SK-N-SH (cell line): ENCODE results near the gene MUC5AC. TPM values are rescaled to one million over a fixed set of nuclear protein-coding genes. Genes with fewer than 3 reads are reported as not detected.

Source experiments
- CTCF ChIA-PET: fragments of 300-600, 350-600 bp; formaldehyde crosslinking; extraction: SDS; loops from one replicate; lab custom pipeline; 2021; lab: Yijun Ruan, JAX
- POLR2A ChIA-PET: fragments of 350-600 bp; sonication (Branson Sonifier 250); formaldehyde crosslinking; extraction: SDS; loops from one replicate; lab custom pipeline; 2020; ENCODE audit warnings: antibody characterized with exemption, inconsistent platforms; lab: Yijun Ruan, JAX
- DNase-seq: peaks from one replicate; pipeline ENCODE4 v3.0.0; 2012
- H2AFZ ChIP-seq: fragments of 200-600 bp; sonication (generic); 2 replicates; pipeline ENCODE4 v1.8.1; 2016; ENCODE audit warnings: antibody characterized with exemption, mild to moderate bottlenecking, low read depth
- H3F3A ChIP-seq: fragments of 200-600 bp; sonication (generic); replicated peaks from 2 replicates; pipeline ENCODE3; 2016; ENCODE audit warnings: antibody characterized with exemption, mild to moderate bottlenecking; ENCODE audit not compliant: insufficient read depth
- H3K27ac ChIP-seq, 2 experiments: fragments of 200-500 bp in 1 of 2; fragments of 200-600 bp in 1 of 2; sonication (Bioruptor generic) in 1 of 2; sonication (generic), shearing (Covaris generic) in 1 of 2; 2 replicates each; pipeline versions ENCODE4 v1.5.1 to v1.6.1; 2014 to 2016; ENCODE audit warnings: low read depth in 2 of 2, inconsistent platforms in 1 of 2, low read length in 1 of 2, mild to moderate bottlenecking in 1 of 2, mixed read lengths in 1 of 2
- H3K27me3 ChIP-seq: fragments of 200-600 bp; sonication (generic), shearing (Covaris generic); 2 replicates; pipeline ENCODE4 v1.6.1; 2016; ENCODE audit warnings: mixed run types; ENCODE audit not compliant: insufficient read depth
- H3K36me3 ChIP-seq, 2 experiments: fragments of 200-500 bp in 1 of 2; fragments of 200-600 bp in 1 of 2; sonication (Bioruptor generic) in 1 of 2; sonication (generic) in 1 of 2; replicated peaks in 1 of 2; 2 replicates each; pipeline versions ENCODE3 to v1.5.1; 2014 to 2016; ENCODE audit warnings: low read length in 1 of 2, mild to moderate bottlenecking in 1 of 2; ENCODE audit not compliant: insufficient read depth in 2 of 2, control insufficient read depth in 1 of 2
- H3K4me1 ChIP-seq, 2 experiments: fragments of 200-500 bp in 1 of 2; fragments of 200-600 bp in 1 of 2; sonication (Bioruptor generic) in 1 of 2; sonication (generic), shearing (Covaris generic) in 1 of 2; 2 replicates each; pipeline versions ENCODE4 v1.5.1 to v1.6.1; 2014 to 2016; ENCODE audit warnings: low read depth in 1 of 2, low read length in 1 of 2, mixed run types in 1 of 2; ENCODE audit not compliant: insufficient read depth in 2 of 2, control insufficient read depth in 1 of 2
- H3K4me2 ChIP-seq: fragments of 200-600 bp; sonication (generic), shearing (Covaris generic); 2 replicates; pipeline ENCODE4 v1.6.1; 2017; ENCODE audit warnings: mixed run types
- H3K4me3 ChIP-seq, 2 experiments: fragments of 200-500 bp in 1 of 2; fragments of 200-600 bp in 1 of 2; sonication (Bioruptor generic) in 1 of 2; sonication (generic), shearing (Covaris generic) in 1 of 2; 2 replicates each; pipeline versions ENCODE4 v1.5.1 to v1.8.1; 2014 to 2016; ENCODE audit warnings: low read depth in 2 of 2, inconsistent platforms in 1 of 2, low read length in 1 of 2, mild to moderate bottlenecking in 1 of 2, mixed read lengths in 1 of 2, moderate library complexity in 1 of 2
- H3K79me2 ChIP-seq: fragments of 200-600 bp; sonication (generic); 2 replicates; pipeline ENCODE4 v1.8.1; 2017; ENCODE audit warnings: mild to moderate bottlenecking; ENCODE audit not compliant: insufficient read depth
- H3K9ac ChIP-seq: fragments of 200-600 bp; sonication (generic); 2 replicates; pipeline ENCODE4 v1.6.1; 2017; ENCODE audit warnings: mixed run types
- H3K9me2 ChIP-seq: fragments of 200-600 bp; sonication (generic); 2 replicates; pipeline ENCODE4 v1.6.1; 2017; ENCODE audit warnings: mixed run types
- H3K9me3 ChIP-seq: fragments of 200-600 bp; sonication (generic); 2 replicates; pipeline ENCODE4 v1.6.1; 2017; ENCODE audit warnings: mixed run types, mild to moderate bottlenecking, moderate library complexity
- H4K20me1 ChIP-seq: fragments of 200-600 bp; sonication (generic); 2 replicates; pipeline ENCODE4 v1.6.1; 2017; ENCODE audit warnings: mild to moderate bottlenecking, mixed run types; ENCODE audit not compliant: insufficient read depth
- CHD2 ChIP-seq: fragments of 150-350 bp; IDR thresholded peaks from 2 replicates; pipeline ENCODE4 v1.6.1; 2018; ENCODE audit warnings: low read length; ENCODE audit not compliant: partially characterized antibody
- ELF1 ChIP-seq: IDR thresholded peaks from 2 replicates; pipeline ENCODE4 v1.4.0; 2012
- EP300 ChIP-seq, 2 experiments: IDR thresholded peaks; 2 replicates each; pipeline versions ENCODE4 v1.4.0 to v1.6.1; 2012; ENCODE audit warnings: borderline replicate concordance in 1 of 2, low read depth in 1 of 2, low read length in 1 of 2
- FOSL2 ChIP-seq: IDR thresholded peaks from 2 replicates; pipeline ENCODE4 v1.4.0; 2012; ENCODE audit warnings: low read depth, mild to moderate bottlenecking, moderate library complexity, borderline replicate concordance
- GATA2 ChIP-seq: sonication (generic); formaldehyde crosslinking; IDR thresholded peaks from 2 replicates; pipeline ENCODE4 v1.5.0; 2020; ENCODE audit warnings: mild to moderate bottlenecking, missing genetic modification reagents
- JUND ChIP-seq: IDR thresholded peaks from 2 replicates; pipeline ENCODE4 v1.4.0; 2012
- POLR2AphosphoS5 ChIP-seq: IDR thresholded peaks from 2 replicates; pipeline ENCODE4 v1.6.1; 2012; ENCODE audit warnings: low read depth, low read length
- RAD21 ChIP-seq: IDR thresholded peaks from 2 replicates; pipeline ENCODE4 v1.6.1; 2012; ENCODE audit warnings: mild to moderate bottlenecking, low read length
- TAF1 ChIP-seq: IDR thresholded peaks from 2 replicates; pipeline ENCODE4 v1.6.1; 2012; ENCODE audit warnings: low read depth, mild to moderate bottlenecking, low read length, moderate library complexity, borderline replicate concordance
- TEAD4 ChIP-seq: IDR thresholded peaks from 2 replicates; pipeline ENCODE4 v1.4.0; 2012; ENCODE audit warnings: mild to moderate bottlenecking, borderline replicate concordance; ENCODE audit not compliant: insufficient read depth
- YY1 ChIP-seq: IDR thresholded peaks from 2 replicates; pipeline ENCODE4 v1.4.0; 2012; ENCODE audit warnings: low read depth, mild to moderate bottlenecking
- WGBS: methylation state at CpG from one replicate; pipeline ENCODE4 v1.1.6; 2017; ENCODE audit warnings: low lambda C conversion rate; 5-methylcytosine and 5-hydroxymethylcytosine counted together
- polyA plus RNA-seq, 3 experiments: library from polyadenylated mRNA; depleted of rRNA; stranded (reverse); fragments of >200 nt; gene quantifications; 2 replicates each; pipeline ENCODE4 v1.2.3, GENCODE V29; 2012
- TF ChIP-seq, protein P1 (sequence below): fragments of 150-350 bp; IDR thresholded peaks from 2 replicates; pipeline ENCODE4 v1.6.1; 2016; ENCODE audit warnings: mild to moderate bottlenecking, low read depth, low read length
- TF ChIP-seq, protein P2 (sequence below): fragments of 150-350 bp; IDR thresholded peaks from 2 replicates; pipeline ENCODE4 v1.6.1; 2017; ENCODE audit warnings: antibody characterized with exemption, low read length, low read depth, borderline replicate concordance
- TF ChIP-seq, protein P3 (sequence below): IDR thresholded peaks from 2 replicates; pipeline ENCODE4 v1.4.0; 2012; ENCODE audit warnings: low read depth
- TF ChIP-seq, protein P4 (sequence below): IDR thresholded peaks from 2 replicates; pipeline ENCODE4 v1.4.0; 2012; ENCODE audit warnings: low read depth, borderline replicate concordance
- TF ChIP-seq, protein P5 (sequence below): IDR thresholded peaks from 2 replicates; pipeline ENCODE4; 2012
- TF ChIP-seq, protein P6 (sequence below): IDR thresholded peaks from 2 replicates; pipeline ENCODE4 v1.4.0; 2012; ENCODE audit warnings: low read depth, borderline replicate concordance

MUC5AC gene
- polyA plus RNA-seq, 1 of the 3 experiments (the other 2 are of a cell fraction) = not detected

DNA sequence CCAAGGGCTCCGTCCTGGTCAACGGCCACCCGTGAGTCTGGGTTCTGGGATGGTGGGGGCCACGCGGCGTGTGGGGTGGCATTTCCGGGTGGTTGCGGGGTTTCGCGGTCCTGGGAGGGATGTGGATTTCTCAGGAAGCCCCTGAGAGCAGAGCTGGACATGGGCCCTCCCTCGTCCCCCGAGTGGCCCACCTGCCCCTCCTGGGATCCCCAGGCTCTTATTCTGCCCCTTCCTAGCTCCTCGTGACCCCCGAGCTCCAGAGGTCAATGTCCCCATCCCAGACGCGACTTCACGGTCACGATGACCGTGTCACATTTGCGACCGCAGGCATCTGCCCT lies 4.4 kb downstream of the MUC5AC start:
- whole genome bisulfite sequencing = 60% methylated on average over 13 of the region's 21 CpGs
- Histone ChIP-seq H3K9me3 (no peaks in the 10 kb centered on the region), H3K9me2 (no peaks in the 10 kb centered on the region), H3K27ac (no peak overlapping the region), H3K4me2 (no peak overlapping the region), H4K20me1 (no peaks in the 10 kb centered on the region), H3K4me3 (no peak overlapping the region), H3K27me3 (no peaks in the 10 kb centered on the region), H3K79me2 (no peaks in the 10 kb centered on the region), H3K9ac (no peak overlapping the region), H3F3A (no peaks in the 10 kb centered on the region), H2AFZ (no peak overlapping the region), H3K36me3 (no peaks in the 10 kb centered on the region), H3K4me1 (no peaks in the 10 kb centered on the region)
- ChIA-PET POLR2A (no interaction called here), CTCF (interaction anchor here (1.5 kb wide), 1 partner anchor 41 kb away, joined by 3 read pairs; no protein-coding TSS in a partner anchor)
- TF ChIP-seq, protein P1, sequence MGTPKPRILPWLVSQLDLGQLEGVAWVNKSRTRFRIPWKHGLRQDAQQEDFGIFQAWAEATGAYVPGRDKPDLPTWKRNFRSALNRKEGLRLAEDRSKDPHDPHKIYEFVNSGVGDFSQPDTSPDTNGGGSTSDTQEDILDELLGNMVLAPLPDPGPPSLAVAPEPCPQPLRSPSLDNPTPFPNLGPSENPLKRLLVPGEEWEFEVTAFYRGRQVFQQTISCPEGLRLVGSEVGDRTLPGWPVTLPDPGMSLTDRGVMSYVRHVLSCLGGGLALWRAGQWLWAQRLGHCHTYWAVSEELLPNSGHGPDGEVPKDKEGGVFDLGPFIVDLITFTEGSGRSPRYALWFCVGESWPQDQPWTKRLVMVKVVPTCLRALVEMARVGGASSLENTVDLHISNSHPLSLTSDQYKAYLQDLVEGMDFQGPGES = no peak
- TF ChIP-seq POLR2AphosphoS5 (no peak), ELF1 (no peak), JUND (no peak)
- TF ChIP-seq, protein P2, sequence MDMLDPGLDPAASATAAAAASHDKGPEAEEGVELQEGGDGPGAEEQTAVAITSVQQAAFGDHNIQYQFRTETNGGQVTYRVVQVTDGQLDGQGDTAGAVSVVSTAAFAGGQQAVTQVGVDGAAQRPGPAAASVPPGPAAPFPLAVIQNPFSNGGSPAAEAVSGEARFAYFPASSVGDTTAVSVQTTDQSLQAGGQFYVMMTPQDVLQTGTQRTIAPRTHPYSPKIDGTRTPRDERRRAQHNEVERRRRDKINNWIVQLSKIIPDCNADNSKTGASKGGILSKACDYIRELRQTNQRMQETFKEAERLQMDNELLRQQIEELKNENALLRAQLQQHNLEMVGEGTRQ = no peak
- DNase-seq = peak; percentile 22

DNA sequence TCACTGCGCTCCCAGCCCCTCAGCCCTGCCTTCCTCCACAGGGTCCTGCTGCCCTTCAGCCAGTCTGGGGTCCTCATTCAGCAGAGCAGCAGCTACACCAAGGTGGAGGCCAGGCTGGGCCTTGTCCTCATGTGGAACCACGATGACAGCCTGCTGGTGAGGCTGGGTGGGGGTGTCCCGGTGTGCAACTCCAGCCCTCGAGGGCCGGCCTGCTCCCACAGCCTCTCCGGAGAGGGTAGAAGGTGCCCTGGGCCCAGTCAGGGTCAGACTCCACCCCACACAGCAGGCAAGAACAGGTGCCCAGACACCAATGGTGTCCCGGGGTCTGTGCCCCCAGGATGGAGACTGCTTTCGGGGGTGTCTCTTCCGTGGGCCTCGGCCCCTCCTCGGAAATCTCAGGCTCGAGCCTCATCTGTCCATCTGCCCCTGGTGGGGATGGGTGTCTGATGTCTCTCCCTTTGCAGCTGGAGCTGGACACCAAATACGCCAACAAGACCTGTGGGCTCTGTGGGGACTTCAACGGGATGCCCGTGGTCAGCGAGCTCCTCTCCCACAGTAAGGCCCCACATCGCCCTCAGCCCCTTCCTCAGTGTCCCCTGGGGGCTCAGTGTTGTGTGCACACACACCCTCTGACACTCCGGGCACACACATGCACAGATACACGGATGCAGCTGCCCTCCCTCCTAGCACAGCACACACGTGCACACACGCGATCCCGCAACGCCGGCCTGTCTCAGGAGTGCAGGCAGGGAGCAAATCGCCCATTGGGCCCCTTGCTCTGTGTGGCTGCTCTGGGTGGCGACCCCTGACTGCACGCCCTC lies 4.9 kb downstream of the MUC5AC start:
- H2AFZ ChIP-seq = no peak overlapping the region
- H3K9me3 ChIP-seq = no peaks in the 10 kb centered on the region
- H4K20me1 ChIP-seq = no peaks in the 10 kb centered on the region
- H3K79me2 ChIP-seq = no peaks in the 10 kb centered on the region
- no peaks in the 10 kb centered on the region for H3K9me2 ChIP-seq
- H3K27me3 ChIP-seq = no peaks in the 10 kb centered on the region
- H3K36me3 ChIP-seq = no peaks in the 10 kb centered on the region
- ChIA-PET POLR2A (no interaction called here), CTCF (interaction anchor here (1.5 kb wide), 1 partner anchor 40 kb away, joined by 3 read pairs; no protein-coding TSS in a partner anchor)
- no peaks in the 10 kb centered on the region for H3K4me1 ChIP-seq
- H3K9ac ChIP-seq = no peak overlapping the region
- H3K27ac ChIP-seq = no peak overlapping the region
- 52% methylated on average over 12 of the region's 28 CpGs for WGBS
- H3K4me2 ChIP-seq = no peak overlapping the region
- DNase-seq = peak; percentile 22
- H3K4me3 ChIP-seq = no peak overlapping the region
- H3F3A ChIP-seq = no peaks in the 10 kb centered on the region
- TF ChIP-seq, protein P3, sequence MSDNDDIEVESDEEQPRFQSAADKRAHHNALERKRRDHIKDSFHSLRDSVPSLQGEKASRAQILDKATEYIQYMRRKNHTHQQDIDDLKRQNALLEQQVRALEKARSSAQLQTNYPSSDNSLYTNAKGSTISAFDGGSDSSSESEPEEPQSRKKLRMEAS = no peak
- TF ChIP-seq RAD21 (no peak), CHD2 (no peak), POLR2AphosphoS5 (no peak), GATA2 (CRISPR knock-in tag) (no peak), FOSL2 (no peak), YY1 (no peak), EP300 (IDR thresholded peaks at IDR 0.05; ENCODE audit: borderline replicate concordance in 1 of 2, low read depth in 1 of 2, low read length in 1 of 2) (no peak), ELF1 (no peak), TEAD4 (no peak), TAF1 (no peak)
- TF ChIP-seq, protein P1 = no peak
- TF ChIP-seq, protein P4, sequence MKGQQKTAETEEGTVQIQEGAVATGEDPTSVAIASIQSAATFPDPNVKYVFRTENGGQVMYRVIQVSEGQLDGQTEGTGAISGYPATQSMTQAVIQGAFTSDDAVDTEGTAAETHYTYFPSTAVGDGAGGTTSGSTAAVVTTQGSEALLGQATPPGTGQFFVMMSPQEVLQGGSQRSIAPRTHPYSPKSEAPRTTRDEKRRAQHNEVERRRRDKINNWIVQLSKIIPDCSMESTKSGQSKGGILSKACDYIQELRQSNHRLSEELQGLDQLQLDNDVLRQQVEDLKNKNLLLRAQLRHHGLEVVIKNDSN = no peak
- TF ChIP-seq, protein P5, sequence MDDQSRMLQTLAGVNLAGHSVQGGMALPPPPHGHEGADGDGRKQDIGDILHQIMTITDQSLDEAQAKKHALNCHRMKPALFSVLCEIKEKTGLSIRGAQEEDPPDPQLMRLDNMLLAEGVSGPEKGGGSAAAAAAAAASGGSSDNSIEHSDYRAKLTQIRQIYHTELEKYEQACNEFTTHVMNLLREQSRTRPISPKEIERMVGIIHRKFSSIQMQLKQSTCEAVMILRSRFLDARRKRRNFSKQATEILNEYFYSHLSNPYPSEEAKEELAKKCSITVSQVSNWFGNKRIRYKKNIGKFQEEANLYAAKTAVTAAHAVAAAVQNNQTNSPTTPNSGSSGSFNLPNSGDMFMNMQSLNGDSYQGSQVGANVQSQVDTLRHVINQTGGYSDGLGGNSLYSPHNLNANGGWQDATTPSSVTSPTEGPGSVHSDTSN = no peak
- TF ChIP-seq, protein P2 = no peak
- TF ChIP-seq, protein P6, sequence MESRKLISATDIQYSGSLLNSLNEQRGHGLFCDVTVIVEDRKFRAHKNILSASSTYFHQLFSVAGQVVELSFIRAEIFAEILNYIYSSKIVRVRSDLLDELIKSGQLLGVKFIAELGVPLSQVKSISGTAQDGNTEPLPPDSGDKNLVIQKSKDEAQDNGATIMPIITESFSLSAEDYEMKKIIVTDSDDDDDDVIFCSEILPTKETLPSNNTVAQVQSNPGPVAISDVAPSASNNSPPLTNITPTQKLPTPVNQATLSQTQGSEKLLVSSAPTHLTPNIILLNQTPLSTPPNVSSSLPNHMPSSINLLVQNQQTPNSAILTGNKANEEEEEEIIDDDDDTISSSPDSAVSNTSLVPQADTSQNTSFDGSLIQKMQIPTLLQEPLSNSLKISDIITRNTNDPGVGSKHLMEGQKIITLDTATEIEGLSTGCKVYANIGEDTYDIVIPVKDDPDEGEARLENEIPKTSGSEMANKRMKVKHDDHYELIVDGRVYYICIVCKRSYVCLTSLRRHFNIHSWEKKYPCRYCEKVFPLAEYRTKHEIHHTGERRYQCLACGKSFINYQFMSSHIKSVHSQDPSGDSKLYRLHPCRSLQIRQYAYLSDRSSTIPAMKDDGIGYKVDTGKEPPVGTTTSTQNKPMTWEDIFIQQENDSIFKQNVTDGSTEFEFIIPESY = no peak
